K562 (cell line): ENCODE data around the gene NOSTRIN. TPM values are rescaled to one million over a fixed set of nuclear protein-coding genes. Genes with fewer than 3 reads are reported as not detected.

Experiments used
- CHD1 ChIP-seq: fragments of 200-600 bp; sonication (generic); IDR thresholded peaks from one replicate; pipeline ENCODE4 v1.6.1; 2012; ENCODE audit warnings: mild to moderate bottlenecking, moderate library complexity, low read length, inconsistent platforms
- CHD4 ChIP-seq: fragments of 200-600 bp; sonication (generic); IDR thresholded peaks from 3 replicates; pipeline ENCODE4 v1.6.1; 2012; ENCODE audit warnings: low read depth, mild to moderate bottlenecking, mixed read lengths, low read length, inconsistent platforms; ENCODE audit not compliant: insufficient read depth, insufficient replicate concordance, poor library complexity, severe bottlenecking
- CLOCK ChIP-seq: fragments of 250-450 bp; sonication (Bioruptor Pico); IDR thresholded peaks from 2 replicates; pipeline ENCODE4 v1.4.0; 2020; ENCODE audit warnings: mild to moderate bottlenecking, moderate library complexity, borderline replicate concordance
- CREM ChIP-seq: IDR thresholded peaks from 2 replicates; pipeline ENCODE4 v1.6.1; 2014; ENCODE audit warnings: antibody characterized with exemption, low read depth
- ELK1 ChIP-seq: sonication (generic); formaldehyde crosslinking; IDR thresholded peaks from 2 replicates; pipeline ENCODE4 v1.8.1; 2022; ENCODE audit warnings: missing genetic modification reagents
- MCM7 ChIP-seq, 2 experiments: fragments of 450-650 bp; IDR thresholded peaks; 2 replicates each; pipeline ENCODE4 v1.6.1; 2016 to 2018
- PHB2 ChIP-seq: fragments of 450-650 bp; IDR thresholded peaks from 2 replicates; pipeline ENCODE4 v1.6.1; 2017; ENCODE audit warnings: low read depth
- PHF21A ChIP-seq: fragments of 450-650 bp; IDR thresholded peaks from 2 replicates; pipeline ENCODE4 v1.6.1; 2017; ENCODE audit warnings: low read depth, borderline replicate concordance
- RAD21 ChIP-seq, 2 experiments: fragments of 250-450 bp in 1 of 2; fragments of 450-650 bp in 1 of 2; sonication (Bioruptor Pico) in 1 of 2; formaldehyde crosslinking in 1 of 2; IDR thresholded peaks in 1 of 2; conservative IDR thresholded peaks in 1 of 2; 2 replicates each; pipeline versions ENCODE4 v1.4.0 to v1.8.0; 2020 to 2022; ENCODE audit warnings: mild to moderate bottlenecking in 2 of 2, moderate library complexity in 1 of 2
- RBBP5 ChIP-seq: fragments of 200-600 bp; sonication (generic); IDR thresholded peaks from 2 replicates; pipeline ENCODE4 v1.6.1; 2012; ENCODE audit warnings: borderline replicate concordance, mild to moderate bottlenecking, low read length, control low read depth, inconsistent platforms; ENCODE audit not compliant: insufficient read depth, poor library complexity, severe bottlenecking
- RBM39 ChIP-seq: fragments of 200-400 bp; formaldehyde crosslinking; optimal IDR thresholded peaks from 2 replicates; pipeline ENCODE3; 2018; ENCODE audit warnings: low read depth, low read length
- SMAD2 ChIP-seq: fragments of 150-350 bp; IDR thresholded peaks from 2 replicates; pipeline ENCODE4 v1.6.1; 2014; ENCODE audit warnings: low read depth, mild to moderate bottlenecking, low read length
- SMC3 ChIP-seq: conservative IDR thresholded peaks from 2 replicates; pipeline ENCODE4 v1.6.1; 2011; ENCODE audit warnings: low read depth, low read length, improper control_type of control experiment; ENCODE audit not compliant: insufficient read depth
- STAT5A ChIP-seq: IDR thresholded peaks from 2 replicates; pipeline ENCODE4 v1.6.1; 2012; ENCODE audit warnings: low read length, inconsistent platforms, borderline replicate concordance
- TRIM25 ChIP-seq: fragments of 450-650 bp; IDR thresholded peaks from 2 replicates; pipeline ENCODE4 v1.7.0; 2016; ENCODE audit warnings: borderline replicate concordance
- ZNF609 ChIP-seq: sonication (generic); formaldehyde crosslinking; IDR thresholded peaks from 2 replicates; pipeline ENCODE4 v1.8.1; 2023; ENCODE audit warnings: missing genetic modification reagents, mild to moderate bottlenecking, borderline replicate concordance
- polyA plus RNA-seq, 8 experiments: library from polyadenylated mRNA; depleted of rRNA in 4 of 8; stranded (reverse) in 5 of 8; unstranded in 3 of 8; fragments of >200 nt; fragmentation: Nextera tagmentation in 2 of 8; fragmentation: Illumina TruSeq in 1 of 8; extraction: Ambion mirVana in 2 of 8; extraction: Trizol in 1 of 8; gene quantifications; 2 replicates each; pipeline versions ENCODE4 v1.2.1 to v1.2.3, GENCODE V29; 2011 to 2014; ENCODE audit warnings: inconsistent platforms in 1 of 8, missing spikeins in 1 of 8
- total RNA-seq, 7 experiments: library from RNA; depleted of rRNA in 6 of 7; stranded (reverse); fragments of >200 nt in 6 of 7; fragmentation: Illumina TruSeq in 2 of 7; extraction: Trizol in 2 of 7; gene quantifications; 2 replicates each; pipeline versions ENCODE4 v1.2.1 to v1.2.3, GENCODE V29; 2011 to 2021; ENCODE audit warnings: low replicate concordance in 1 of 7

Gene NOSTRIN
- total and polyA plus RNA-seq, 9 of the 15 experiments (the other 6 are each of a cell fraction or from before 2014, with no cell fraction given): 26.7 to 82.9 (median 56.3) TPM

- no peak for TF ChIP-seq CLOCK (CRISPR knock-in tag)
- peak; percentile 90 to 94 for TF ChIP-seq RAD21 (CRISPR knock-in tag; conservative IDR thresholded peaks at IDR 0.05 in 1 of 2, IDR thresholded peaks at IDR 0.05 in 1 of 2)
- no peak for TF ChIP-seq PHB2
- no peak for TF ChIP-seq ZNF609 (CRISPR knock-in tag)
- TF ChIP-seq TRIM25: no peak
- TF ChIP-seq ELK1: no peak
- TF ChIP-seq CREM: no peak
- no peak for TF ChIP-seq CHD1
- TF ChIP-seq PHF21A: no peak
- TF ChIP-seq RBBP5: no peak
- TF ChIP-seq STAT5A: no peak
- TF ChIP-seq SMC3: peak; percentile 72
- no peak for TF ChIP-seq MCM7 (IDR thresholded peaks at IDR 0.05)
- TF ChIP-seq CHD4: no peak
- TF ChIP-seq RBM39: no peak
- no peak for TF ChIP-seq SMAD2
These were observed 43.2 kb upstream of the NOSTRIN start (continued) for GRCh38 chr2:168758970-168759820.
